Right lung (tissue), 5 donors: Measurements from ENCODE around the gene MRPL44. TPM values are rescaled to one million over a fixed set of nuclear protein-coding genes. Genes with fewer than 3 reads are reported as not detected.
"Not testable (repeated sequence)": the region's sequence is repeated elsewhere in the genome, so short reads cannot be mapped to it uniquely, and the experiment has no call there.

Experiments used
- DNase-seq, 2 donors: peaks; one replicate each; pipeline ENCODE4 v3.0.0-alpha.2; 2013
- polyA plus RNA-seq, 5 donors: library from polyadenylated mRNA; unstranded; fragments of 120-200 nt; gene quantifications; one replicate each; pipeline versions ENCODE4 v1.2.1 to v1.2.3, GENCODE V29; 2013; ENCODE audit warnings: inconsistent platforms in 1 of 5, low replicate concordance in 1 of 5; ENCODE audit not compliant: insufficient read length in 5 of 5, insufficient read depth in 1 of 5

MRPL44 gene
- polyA plus RNA-seq, 5 donors: 25.8 to 30.5 (median 26.6) TPM

DNA sequence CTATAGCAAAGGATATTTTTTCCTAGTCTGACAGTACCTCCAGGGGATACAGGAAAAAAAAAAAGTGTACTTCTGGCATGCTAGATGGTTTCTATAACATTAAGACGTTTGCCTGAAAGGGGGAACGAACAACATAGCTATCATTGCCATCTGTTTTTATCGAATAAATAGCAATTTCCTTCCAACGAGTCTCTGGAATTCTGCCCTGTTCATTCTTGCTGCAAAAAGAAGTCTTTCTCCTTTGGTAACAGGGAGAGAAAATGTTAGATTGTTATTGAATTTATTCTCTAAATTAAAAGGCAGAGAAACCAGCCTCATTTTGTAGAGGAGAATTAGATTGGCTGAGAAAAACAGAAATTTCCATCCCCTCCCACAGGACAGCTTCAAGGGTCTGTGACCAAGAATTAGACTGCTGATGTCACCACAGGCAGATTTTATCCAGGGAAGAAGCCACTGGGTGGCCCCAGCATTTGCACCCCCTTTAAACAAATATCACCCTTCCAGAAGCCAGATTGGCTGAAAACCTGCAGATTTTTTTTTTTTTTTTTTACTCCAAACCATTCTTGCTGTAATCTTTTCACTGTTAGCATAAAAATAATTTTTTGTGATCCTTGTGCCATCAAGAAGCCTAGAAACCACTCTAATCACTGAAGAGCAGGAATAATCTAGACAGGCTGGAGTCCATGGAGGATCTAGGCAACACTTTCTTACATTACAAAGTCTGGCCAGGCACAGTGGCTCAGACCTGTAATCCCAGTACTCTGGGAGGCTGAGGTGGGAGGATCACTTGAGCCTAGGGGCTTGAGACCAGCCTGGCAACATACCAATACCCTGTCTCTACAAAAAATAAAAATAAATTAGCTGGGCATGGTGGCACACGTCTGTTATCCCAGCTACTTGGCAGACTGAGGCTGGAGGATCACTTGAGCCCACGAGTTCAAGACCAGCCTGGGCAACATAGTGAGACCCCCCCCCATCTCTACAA, 24.2 kb upstream of the MRPL44 start:
- no peak for DNase-seq

DNA sequence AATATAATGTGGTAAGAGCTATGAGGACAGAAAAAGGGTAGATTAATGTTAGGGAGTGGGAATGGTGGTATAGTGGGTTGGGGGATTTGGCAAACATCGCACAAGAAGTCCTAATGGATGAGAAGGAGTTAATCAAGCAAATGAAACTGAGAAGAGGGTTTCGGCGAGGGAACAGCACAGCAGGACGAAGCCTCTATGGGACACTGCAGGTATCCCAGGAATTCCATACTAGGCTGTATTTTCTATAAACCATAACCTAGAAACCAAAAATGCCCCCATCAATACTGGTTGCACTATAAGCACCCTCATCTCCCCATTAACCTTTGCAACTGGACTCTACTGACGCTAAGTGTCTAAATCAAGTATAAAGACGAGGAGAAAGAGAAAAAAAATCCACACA, 22.4 kb upstream of the MRPL44 start:
- DNase-seq: no peak

DNA sequence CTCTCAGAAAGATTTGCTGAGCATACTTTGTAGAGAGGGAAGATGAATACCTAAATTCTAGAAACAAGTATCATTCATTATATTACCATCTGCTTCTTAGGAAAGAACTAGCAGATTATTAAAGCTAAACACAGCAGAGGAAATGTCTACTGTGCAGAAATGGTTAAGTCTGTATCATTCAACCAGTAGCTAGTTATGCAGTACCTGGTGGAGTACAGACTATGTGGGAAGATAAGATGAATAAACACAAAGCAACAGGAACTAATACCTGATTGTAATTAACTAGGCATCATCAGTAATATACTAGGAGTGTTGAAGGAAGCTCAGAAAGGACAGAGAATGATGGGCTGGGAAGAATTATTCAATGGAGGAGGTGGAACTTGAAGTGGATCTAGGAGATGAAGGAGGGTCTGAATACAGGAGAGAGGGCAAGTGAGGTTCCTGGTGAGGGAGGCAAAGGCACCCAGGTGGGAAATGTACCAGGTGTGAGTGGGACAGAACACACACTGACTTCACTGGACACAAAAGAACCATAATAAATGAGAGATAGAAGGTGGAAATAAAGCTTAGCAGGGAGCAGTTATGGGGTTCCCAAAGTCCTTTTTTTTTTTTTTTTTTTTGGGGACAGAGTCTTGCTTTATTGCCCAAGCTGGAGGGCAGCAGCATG, 21.7 kb upstream of the MRPL44 start:
- DNase-seq: no peak

DNA sequence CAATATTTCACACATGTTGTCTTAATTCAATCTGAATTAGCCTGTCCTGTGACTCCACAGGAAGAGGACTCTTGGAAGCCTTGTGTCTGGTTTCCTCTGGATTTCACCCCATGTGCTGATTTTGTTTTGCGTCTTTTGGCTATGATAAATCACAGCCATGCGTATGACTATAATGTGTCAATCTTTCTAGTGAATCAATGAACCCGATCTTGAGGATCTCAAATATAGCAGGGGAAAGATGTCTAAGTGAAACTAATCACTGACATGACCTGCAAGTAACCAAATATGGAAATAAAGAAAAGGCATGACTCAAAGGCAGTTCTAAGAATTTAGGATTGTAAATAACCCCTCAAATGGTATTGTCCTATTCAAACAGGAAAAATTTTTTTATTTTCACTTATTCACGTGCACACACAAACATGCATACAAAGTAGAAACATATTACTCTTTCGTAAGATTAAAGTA, 20.4 kb upstream of the MRPL44 start:
- DNase-seq: no peak

DNA sequence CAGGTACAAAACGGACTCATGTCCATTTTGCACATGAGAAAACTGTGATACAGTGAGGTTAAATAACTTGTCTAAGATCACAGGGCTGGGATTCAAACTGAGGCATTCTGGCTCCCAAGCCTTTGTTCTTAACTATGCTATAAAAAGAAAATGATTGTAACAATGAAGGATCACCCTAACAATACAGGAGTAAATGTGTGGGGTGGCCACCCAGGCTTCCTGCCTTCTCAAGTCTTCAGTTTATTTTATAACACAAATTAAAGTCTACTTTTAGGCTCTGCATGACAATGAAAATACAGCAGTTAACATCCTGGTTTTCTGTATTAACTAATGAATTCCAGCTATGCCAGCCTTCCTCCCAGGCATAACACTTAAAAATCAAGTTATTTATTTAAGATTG, 19.7 kb upstream of the MRPL44 start:
- no peak for DNase-seq

DNA sequence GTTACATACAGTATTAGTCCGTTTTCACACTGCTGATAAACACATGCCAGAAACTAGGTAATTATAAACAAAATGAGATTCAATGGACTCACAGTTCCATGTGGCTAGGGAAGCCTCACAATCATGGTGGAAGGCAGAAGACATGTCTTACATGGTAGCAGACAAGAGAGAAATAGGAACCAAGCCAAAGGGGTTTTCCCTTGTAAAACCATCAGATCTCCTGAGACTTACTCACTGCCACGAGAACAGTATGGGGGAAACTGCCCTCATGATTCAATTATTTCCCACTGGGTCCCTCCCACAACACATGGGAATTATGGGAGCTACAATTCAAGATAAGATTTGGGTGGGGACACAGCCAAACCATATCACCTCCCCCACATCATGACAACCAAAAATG, 17.8 kb upstream of the MRPL44 start:
- DNase-seq: not testable (repeated sequence)

DNA sequence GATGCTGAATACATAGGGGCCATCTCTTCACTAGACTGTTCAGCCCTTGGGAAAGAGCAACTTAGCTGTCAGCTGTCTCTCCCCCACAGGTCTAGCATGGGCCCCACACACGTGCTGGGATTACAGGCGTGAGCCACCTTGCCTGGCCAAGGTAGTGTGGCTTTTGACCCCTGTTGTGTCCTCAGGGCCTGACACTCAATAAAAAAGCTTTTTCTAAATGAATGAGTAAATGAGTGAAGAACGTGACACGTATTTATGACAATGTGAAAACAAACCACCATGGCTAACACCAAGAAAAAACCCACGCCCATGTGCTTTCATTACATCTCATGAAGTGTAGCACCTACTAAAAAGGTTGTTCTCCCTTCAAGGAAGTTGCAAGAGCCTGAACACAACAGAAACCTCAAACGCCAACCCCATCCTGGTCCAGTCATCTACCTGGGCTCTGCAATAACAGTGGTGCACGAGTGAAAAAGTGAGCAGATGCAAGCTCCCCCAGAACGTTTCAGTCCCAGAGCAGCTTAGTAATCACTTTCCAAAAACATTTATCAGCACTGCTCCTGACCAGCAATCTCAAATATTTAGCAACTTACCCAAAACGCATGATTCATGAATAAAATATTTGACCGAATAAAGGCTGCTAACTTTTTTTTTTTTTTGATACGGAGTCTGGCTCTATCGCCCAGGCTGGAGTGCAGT, 15.5 kb upstream of the MRPL44 start:
- no peak for DNase-seq

DNA sequence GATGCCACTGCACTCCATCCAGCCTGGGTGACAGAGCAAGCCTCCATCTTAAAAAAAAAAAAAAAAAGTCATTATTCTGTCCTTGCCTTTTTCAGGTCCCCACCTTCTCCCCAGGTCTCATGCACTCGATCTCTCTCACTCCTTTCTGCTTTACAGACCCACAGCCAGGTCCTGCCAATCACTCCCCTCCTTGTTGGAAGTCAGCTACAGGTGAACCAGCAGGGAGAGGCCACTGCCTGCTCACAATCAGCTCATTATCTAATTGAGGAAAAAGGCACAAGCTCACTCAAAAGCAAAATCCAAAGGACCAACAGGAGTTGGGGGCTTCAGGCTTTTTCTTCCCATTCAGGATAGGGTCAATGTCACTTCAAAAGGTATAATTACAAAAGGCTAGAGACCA, 14.1 kb upstream of the MRPL44 start:
- DNase-seq: no peak

DNA sequence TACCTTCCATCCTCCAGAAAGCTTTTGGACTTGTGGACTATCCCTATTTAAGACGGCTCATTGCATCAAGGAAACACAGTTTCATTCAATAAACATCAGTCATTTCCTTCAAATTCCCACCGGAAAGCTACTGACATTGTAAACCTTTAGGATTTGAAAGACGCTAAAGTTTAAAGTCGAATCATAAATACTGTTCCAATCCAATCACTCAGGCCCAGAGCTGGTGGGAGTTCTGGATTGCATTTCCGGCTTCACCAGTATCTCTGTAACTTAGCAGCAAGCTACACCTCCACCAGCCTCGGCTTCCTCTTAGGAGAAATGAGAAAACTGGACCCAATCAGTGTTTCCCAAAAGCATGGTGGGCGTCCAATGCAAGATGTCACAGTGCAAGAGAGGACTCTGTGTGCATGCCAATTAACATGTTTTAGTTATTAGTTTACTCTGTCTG, 13.7 kb upstream of the MRPL44 start:
- no peak for DNase-seq

DNA sequence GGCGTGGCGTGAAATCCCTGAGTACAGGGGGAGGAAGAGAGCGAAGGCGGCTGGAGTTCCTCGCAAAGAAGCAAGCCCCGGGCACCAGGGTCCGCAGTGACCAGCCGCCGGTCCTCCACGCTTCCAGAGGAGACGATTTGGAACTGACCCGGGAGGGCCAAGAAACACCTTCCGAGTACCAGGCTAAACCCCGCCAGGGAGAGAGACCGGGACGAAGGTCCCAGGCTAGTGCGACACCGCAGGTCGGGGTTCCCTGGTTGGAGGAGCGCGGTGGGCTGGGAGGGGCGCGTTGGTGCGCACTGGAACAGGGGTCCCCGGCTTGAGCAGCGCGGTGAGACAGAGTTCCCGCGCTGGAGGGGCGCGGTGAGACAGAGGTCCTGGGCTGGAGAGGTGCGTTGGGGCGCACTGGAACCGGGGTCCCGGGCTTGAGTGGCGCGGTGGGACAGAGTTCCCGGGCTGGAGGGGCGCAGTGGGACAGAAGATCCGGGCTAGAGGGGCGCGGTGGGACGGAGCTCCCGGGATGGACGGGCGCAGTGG, 13.0 kb upstream of the MRPL44 start:
- peak; percentile 34 to 42 for DNase-seq

DNA sequence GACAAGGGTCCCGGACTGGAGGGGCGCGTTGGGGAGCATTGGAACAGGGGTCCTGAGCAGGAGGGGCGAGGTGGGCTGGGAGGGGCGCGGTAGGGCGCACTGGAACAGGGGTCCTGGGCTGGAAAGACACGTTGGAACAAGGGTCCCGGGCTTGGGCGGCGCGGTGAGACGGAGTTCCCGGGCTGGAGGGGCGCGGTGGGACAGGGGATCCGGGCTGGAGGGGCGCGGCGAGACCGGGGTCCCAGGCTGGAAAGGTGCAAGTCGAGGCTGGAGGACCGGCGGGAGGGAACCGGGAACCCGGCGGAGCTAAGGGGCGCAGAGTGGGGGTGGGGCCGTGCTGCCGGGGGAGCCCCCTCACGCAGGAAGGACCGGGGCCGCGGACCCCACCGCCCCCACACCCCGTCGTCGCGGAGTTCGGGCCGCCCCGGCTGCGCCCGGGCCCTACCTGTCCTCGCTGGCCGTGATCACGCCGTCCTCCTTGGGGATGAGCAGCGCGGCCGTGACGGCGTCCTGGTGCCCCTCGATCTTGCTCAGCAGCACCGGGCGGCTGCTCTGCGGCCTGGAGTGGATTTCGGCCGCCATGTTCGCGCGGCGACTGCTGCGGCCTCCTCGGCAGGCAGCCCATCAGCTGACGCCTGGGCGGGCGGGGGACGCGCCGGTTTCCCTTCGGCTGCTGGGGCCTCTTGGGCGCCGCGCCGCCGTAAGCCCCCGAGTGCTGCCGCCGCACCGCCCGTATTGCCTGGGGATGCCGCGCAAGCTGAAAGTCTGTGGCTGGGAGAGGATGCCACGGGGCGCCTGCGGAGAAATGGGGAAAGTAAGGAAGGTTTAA, 12.3 kb upstream of the MRPL44 start, which contains the start of gene WDFY1:
TSS of gene WDFY1 (minus strand) at position 633 of the 829 bp plus-strand sequence. CDS start at position 582, 51 bp downstream.
- peak; percentile 86 to 88 for DNase-seq

DNA sequence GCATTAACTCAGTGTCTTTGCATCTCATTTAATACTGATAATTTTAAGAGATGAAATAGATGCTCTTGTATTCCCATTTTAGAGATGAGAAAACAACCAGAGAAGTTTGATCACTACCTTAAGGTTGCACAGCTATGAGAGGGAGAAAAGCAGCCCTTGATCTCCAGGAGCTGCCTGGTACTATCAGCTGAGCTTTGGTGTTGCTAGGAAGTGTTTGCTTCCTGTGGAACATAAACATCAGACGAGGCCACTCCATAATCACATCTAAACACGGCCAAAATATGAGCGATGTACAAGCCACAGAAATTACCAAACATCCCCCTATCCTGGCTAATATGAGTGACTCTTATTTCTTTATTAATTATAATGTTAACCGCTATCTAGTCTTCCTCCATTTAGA, 11.5 kb upstream of the MRPL44 start:
- DNase-seq: no peak

DNA sequence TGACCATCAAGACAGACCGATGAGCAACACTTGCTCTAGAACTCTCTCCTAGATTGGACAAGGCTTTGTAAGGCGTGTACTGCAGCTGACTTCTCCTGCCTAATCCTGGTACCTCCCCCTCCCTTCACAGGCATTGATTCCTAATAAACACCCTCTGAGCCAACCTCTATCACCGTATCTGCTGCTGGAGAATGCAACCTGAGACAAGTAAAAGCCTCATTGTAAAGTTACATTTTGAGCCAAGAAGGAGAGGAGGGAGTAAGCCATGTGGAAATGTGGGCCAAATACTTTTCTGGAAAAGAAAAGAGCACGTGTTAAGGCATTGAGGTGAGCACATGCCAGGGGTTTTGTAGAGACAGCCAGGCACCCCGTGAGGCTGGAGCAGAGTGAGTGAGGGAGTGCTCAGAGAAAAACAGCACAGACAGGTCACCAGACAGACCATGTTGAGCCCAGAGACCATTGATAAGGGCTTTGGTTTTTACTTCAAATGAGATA, 9.5 kb upstream of the MRPL44 start:
- DNase-seq: no peak

DNA sequence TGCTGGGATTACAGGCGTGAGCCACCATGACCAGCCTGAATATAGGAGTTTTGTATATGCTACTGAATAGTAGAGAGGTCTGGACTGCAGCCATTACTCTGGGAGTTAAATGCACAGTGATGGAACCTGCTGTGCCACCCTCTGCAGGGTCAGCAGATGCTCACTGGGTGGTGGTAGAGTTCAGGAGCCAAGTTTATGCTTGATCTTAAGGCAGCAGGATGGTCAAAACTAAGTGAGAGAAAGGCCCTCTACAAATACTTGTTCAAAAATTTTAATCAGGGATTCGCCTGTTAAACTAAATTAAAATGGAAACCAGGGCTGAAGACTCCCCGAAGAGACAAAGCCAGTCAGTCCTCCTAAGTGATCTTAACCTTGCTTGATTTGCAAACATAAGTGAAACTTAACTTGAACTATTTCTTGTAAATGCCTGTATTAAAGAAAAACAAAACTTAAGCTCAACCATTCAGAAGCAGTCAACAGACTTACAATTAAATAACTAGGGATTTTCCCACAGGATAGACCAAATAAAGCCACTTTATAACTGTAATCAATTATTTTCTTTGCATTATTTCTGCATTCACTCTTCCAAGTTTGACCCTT, 7.9 kb upstream of the MRPL44 start:
- DNase-seq: no peak

DNA sequence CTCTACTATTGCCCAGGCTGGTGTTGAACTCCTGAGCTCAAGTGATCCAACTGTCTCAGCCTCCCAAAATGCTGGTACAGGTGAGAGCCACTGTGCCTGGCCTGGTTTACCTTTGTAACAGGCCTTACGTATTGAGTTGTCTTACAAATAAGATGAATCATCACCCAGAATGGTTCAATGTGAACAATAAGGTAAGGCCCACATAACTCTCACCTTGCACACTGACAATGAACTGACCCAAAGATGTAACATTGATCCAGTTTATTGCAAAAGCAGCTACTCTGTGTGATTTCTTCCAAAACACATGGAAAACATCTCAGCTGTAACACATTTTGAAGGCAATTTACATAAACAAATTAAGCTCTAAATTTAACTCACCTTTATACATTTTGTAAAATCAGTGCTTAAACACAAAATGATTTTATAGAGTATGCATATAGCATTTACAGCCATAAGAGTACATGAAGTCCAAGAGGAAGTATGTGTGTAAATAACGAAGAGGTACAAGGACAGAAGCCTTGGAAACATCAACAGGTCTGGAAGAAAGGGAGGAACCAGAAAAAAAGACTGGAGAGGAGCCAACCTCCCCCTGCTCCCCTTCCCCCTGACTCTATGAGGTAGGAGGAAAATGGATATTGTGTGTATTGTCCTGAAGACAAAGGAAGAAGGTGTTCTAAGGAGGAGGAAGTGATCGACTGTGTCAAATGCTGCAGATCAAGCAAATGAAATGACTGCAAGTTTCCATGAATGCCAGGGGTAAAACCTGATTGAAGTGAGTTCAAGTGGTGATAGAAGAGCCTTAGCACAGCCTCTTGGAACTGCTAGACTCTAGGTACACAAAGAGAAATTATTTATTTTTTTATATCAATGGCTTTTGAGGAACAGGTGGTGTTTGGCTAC, 6.6 kb upstream of the MRPL44 start:
- DNase-seq: no peak

DNA sequence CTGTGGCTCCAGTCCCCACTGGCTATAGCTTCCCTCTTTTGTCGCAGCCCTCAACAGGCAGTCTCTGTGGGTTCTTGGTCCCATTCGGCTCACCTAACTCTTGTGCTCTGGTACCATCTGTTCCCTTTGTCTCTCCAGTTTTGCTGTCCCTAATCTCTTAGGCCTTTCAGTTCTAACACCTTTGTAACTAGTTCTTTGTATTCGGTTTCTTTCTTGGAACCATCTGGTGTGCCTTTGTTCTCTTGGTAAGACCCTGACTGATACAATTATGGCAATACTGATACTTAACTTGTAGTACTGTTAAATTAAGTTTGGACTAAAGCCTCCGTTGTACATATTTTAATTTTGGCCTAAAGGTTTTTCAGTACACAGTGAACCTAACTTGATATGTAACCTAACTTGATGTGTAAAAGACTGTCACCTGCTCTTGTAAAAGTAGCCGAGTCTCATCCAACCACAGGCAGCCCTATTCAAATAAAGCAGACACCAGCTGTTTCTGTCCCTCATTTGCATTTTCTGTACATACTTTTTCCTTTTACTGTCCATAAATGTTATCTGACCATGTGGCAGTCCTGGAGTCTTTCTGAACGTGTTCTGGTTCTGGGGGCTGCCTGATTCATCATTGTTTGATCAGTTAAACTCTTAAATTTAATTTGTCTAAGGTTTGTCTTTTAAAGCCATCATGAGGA, 4.8 kb upstream of the MRPL44 start:
- no peak for DNase-seq

DNA sequence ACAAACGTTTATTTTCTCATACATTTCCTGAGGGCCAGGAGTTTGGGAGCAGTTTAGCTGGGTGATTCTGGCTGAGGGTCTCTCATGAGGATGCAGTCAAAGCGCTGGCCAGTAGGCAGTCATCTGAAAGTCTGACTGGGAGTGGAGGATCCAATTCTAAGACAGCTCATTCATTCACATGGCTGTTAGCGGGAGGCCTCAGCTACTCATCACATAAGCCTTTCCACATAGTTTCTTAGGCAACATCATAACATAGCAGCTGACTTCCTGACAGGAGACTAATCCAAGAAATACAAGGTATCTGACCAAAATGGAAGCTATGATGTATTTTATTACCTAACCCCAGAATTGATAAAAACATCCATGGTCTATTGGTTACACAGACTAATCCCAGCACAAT, 2.9 kb upstream of the MRPL44 start:
- DNase-seq: no peak

DNA sequence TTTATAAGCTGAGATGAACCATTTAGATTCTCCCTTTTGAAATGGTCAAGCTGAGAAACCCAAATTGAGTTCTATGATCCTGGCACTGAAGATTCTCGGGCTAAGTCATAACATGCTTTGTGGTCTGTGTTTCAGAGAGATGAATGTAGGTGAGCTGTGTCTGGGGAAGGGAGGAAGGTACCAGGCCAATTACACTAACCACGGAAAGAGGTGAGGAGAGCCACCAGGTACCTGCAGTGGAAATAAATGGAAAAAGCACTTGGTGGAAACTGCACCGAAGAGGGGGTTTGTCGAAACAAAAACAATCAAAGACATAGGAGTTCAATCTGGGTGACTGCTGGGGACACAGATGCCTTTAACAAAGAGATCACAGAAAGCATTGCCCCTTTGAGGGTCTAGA, 963 bp upstream of the MRPL44 start:
- DNase-seq: no peak

DNA sequence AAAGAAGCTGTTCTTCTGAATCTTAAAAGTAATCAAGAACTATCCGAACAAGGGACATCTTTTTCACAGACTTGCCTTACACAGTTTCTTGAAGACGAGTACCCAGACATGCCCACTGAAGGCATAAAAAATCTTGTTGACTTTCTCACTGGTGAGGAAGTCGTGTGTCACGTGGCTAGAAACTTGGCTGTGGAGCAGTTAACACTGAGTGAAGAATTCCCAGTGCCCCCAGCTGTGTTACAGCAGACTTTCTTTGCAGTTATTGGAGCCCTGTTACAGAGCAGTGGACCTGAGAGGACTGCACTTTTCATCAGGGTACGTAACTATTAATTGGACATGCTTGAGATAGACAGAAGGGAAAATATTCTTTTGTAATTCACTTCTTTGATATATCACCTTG, 2.4 kb downstream of the MRPL44 start:
- DNase-seq: no peak
